SW480 (cell line): ENCODE measurements around the gene FAM124A.

ENCODE experiments used
- DNase-seq: peaks from one replicate; pipeline ENCODE4 v3.0.0-alpha.2; 2016; ENCODE audit warnings: low spot score

FAM124A gene

DNA sequence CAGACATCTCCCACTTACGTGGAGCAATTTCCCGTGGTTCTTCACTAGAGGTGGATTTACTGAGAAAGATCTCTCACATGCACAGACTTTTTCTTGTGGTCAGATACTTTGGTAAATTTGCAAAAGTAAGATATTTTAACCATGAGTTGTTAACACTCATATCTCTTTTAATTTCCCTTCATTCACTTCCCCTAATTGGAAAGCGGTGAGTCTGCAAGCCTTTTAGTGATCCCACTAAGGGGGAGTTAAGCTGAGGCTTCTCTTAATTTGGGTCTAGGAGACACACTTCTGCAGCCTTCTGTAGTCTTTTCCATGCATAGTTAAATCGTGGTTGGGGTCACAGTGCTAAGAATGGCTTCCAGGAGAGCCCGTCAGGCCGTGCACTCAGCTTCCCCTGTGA is 86.6 kb downstream of the FAM124A start:
- no peak for DNase-seq

DNA sequence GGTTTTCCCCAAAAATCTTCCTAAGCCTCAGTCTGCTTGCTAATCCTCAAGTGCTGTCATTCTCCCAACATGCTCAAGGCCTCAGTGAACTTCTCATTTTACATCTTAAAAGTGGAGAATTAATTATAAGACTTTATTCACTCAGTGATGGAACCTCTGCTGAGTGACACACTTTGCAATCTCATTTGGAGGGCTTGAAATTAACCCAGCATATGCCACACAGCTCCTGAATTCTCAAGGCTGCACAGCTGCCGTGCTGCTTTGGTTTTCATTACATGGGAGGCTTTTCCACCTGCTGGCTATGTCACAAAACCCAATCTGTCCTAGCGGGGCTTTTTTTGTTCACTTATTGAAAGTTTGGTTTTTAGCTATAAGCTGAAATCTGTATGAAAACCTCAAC is 89.0 kb downstream of the FAM124A start:
- no peak for DNase-seq

DNA sequence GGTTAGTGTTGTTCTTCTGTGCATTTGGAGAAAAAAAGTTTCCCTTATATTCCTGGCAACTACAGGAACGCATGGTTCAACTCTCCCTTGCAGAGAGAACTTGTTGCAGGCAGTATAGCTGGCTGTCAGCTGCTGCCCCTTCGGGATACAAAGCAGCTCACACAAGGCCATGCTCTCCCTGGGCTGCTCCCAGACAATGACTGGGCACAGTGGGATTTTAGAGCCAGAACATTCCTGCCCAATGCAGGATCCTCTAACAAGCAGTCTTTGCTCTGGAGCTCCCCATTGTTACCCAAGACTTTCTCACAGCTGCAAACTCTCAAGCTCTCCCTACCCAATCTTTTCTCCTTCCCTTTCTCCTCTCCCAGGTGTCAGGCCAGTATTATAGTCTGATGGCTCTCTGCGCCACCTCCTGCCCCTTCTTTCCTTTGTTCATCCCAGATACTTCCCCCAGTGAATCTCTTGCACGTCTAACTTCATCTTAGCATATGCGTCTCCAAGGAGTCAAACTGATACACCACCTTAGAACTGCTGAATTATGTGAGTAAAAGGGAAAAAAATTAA is 89.8 kb downstream of the FAM124A start:
- DNase-seq, result no peak

DNA sequence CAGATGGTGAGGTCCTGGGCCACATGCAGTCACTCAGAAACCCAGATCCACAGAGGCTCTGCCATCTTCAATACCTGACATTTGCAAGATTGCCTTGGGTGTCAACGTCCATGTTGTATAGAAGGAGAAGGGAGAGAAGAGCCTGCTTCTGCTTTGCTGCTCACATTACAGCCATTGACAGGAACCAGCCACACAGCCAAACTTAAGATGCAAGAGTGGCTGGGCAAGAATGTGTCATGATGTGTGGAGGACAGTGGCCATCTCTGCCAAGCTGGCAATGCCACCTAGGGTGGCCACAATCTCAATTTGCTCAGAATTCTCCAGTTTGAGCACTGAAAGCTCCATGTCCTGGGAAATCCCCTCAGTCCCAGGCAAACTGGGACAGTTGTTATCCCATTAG is 91.4 kb downstream of the FAM124A start:
- DNase-seq, result no peak

DNA sequence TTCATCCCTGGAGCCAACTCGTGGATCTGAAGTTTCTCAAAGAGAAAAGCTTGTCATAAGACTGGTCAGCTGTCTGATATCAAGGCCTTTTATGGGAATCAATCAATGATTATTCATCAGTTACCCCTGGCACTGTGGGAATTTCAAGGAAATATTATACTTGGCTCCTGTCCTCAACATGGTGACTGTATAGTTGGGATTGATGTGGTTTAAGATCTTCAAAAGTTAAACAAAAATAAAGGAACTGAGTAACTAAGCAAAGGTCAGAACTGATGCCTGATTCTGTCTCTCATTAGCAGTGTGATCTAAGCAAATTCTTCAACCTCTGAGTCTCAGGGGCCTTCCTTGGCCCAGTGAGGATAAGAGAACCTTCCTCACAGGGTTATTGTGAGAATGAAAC is 95.1 kb downstream of the FAM124A start:
- no peak for DNase-seq

DNA sequence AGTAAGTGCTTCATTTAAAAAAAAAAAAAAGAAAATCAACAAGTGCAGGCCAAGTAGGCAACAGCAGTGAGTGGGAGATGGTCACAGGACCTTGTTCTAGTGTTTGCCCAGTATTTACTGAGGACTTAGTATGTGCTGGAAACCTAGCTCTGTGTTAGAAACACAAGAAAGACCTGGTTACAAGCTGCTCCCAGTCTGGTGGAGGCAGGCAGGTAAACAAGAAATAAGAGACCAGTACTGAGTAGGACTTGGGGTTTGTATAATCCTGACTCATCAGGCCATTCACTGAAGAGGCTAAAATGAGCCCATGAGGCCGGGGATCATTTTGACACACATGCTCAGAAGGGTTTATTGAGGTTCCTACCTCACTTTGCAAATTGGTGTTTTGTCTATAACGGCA is 95.8 kb downstream of the FAM124A start:
- no peak for DNase-seq

DNA sequence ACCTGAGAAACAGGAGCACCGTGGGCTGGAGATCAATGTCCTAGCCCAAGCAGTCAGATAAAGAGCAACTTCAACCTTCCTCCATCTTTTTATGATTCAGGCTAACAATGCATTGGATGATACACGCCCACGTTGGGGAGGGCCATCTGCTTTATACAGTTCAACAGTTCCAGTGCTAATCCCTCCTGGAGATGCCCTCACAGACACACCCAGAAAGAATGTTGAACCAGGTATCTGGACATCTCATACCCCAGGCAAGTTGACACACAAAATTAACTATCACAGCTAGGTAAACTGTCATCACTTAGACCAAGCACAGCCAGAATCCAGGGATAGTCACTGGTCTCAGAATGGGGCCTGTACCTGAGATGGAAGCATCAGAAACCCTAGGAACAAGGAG is 96.7 kb downstream of the FAM124A start:
- DNase-seq, result no peak

DNA sequence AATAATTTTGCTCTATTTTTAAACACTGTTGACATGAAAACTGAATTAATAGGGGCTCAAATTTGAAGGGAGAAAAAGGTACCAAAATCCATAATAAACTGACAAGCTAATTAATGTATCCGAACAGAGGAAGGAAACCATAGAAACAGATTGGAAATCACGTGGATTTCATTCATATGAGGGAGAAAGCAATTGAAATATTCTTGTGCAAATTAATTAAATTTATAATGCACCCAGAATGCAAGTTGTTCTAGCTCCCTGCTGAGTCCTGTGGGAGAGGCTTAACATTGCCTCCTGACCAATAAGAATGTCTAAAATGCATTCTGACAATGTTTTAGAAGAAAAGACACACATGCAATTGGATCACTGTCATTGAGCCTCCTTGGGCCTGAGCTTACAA is 99.6 kb downstream of the FAM124A start:
- no peak for DNase-seq

DNA sequence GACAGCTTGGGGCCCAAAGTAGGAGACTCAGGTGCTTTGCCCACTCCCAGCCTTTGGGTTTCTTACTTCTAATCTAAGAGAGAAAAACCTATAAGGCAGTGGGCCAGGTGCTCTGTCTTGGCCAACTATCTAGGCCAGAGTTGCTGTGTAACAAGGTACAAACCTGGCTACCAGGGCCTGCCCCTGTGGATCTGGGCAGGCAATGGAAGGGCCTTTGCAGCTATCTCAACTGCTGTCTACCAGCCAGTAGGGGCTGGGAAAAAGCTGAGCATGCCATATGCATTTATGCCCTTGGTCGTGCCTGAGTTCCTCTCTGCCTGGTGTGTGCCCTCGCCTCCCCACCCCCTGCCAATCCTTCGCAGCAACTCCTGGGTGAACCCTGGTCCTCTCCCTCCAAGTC is 100.6 kb downstream of the FAM124A start:
- DNase-seq, result no peak

DNA sequence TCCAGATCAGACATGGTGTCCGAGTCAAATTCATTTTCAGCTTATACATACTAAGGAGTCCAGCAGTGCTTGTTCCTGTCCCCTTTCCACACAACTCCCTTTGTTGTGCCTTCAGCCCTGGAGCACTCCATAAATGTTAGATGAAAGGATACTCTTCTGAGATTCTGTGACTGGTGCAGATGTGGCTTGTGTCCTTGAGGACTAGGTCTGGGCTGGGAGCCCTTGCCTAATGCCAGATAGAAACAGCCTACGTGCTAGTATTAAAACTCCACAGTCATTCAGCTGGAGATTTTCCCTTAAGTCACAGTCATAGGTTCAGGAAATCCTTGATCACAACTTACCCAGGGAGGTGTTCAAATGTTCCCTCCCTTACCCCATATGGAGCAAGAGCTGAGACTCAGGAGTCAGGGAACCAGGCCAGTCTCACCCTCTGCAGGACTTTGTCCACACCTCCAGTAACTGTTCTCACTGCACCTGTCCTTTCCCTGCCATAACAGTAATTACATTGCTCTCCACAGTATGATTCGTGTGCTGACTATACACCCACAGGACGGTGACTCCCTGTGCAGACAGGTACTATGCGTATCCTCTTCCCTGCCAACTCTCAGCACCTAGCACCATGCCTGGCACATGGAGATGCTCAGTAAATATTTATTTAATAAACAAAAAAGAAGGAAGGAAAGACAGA is 101.8 kb downstream of the FAM124A start:
- no peak for DNase-seq

DNA sequence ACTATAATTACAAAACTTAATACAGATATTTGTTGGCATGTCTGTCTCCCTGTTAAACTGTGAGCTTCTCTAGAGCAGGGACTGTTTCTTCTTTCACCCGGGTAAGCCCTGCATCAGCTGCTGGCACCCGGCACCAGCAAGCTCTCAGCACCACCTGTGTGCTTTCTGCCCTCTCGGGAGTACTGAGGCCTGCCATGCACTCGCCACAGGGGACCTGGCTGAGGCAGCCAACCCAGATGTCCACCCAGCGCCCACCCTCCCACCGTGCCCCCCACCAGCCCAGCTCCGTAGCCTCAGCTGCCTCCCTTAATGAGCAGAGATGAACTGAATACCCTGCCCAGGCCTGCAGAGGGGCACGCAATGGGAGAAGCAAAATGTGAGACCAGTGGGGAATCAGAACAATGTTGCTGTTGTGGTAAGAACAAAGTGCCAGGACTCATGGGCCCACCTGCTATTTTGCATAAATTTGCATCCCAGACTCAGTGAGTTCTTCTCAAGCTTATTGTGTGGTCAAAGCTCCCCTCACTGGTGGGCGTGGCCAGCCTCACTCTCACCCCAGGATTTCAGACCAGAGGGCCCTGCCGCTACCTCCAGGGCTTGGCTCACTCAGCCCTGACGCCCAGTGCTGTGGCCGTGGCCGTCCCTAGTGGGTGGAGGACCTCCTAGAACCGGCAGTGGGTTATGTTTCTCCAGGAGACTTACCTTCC is 102.7 kb downstream of the FAM124A start:
- no peak for DNase-seq

DNA sequence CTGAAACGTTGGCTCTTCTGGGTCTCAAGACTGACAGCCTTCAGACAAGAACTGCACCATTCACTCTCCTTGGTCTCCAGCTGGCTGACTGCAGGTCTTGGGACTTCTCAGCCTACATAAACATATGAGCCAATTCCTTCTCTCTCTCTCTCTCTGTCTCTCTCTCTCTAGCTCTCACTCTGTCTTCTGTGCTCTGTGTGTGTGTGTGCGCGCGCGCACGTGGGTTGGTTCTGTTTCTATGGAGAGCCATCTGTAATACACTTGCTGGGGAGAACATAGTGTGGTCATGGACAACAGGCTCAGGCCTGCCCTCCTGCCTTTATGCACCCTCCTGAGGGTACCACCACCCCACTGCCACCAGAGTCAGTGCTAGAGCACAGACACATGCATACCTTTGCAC is 103.6 kb downstream of the FAM124A start:
- DNase-seq, result no peak

DNA sequence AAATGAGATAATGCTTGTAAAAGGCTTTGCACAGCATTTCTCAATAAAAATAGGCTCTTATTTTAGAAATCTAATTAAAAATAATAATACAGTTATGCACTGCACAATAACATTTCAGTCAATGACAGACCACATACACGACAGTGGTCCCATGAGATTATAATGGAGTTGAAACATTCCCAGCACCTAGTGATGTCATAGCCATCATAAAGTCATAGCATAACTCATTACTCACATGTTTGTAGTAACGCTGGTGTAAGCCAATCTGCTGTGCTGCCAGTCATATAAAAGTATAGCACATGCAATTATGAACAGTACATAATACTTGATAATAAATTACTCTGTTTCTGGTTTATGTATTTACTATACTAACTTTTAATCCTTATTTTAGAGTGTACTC is 104.6 kb downstream of the FAM124A start:
- DNase-seq, result no peak

DNA sequence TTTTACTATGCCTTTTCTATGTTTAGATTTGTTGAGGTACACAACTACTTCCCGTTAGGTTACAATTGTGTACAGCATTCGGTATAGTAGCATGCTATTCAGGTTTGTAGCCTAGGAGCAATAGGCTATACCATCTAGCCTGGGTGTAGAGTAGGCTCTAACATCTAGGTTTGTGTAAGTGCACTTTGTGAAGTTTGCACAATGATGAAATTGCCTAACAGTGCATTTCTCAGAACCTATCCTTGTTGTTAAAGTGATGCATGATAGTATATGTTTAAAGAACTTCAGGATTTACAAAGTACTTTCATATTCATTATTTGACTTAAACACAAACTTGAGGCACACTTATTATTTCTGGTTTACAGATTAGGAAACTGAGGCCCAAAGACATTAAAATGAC is 105.8 kb downstream of the FAM124A start:
- DNase-seq, result no peak

DNA sequence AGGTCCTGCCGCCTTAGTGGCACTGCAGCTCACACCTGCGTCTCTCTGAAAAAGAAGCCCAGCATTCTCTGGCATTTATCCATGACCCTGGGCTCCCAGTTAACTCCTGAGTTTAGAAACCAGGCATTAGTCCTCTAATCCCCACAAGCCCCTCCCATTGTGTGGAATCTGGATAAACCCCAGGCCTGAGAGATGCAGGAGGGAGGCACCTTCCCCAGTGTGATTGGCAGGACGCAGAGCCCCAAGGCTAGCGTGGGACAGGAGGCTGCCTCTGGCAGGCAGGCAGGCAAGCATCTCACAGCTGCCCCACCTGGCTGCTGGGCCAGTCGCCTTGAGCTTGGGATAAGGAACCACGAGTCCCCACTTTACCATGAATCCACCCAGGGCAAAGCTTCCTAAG is 106.3 kb downstream of the FAM124A start:
- no peak for DNase-seq

DNA sequence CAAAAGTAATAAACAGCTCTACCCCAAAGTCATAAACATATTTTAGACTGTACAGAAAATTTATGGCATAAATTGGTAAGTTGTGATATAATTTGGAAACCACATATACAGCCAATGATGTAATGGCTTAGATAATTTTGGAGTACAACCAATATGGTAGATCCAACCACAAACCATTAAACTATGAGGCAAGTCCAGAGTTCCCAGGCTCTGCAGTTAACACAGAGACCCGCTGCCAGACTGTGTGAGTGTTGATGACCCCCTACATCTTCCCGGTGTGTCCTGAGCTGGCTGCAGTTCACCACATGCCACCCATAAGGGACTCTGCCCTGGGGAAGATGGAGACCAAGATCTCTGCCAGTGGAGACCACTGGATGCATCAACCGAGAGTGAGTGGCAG is 107.4 kb downstream of the FAM124A start:
- DNase-seq, result no peak

DNA sequence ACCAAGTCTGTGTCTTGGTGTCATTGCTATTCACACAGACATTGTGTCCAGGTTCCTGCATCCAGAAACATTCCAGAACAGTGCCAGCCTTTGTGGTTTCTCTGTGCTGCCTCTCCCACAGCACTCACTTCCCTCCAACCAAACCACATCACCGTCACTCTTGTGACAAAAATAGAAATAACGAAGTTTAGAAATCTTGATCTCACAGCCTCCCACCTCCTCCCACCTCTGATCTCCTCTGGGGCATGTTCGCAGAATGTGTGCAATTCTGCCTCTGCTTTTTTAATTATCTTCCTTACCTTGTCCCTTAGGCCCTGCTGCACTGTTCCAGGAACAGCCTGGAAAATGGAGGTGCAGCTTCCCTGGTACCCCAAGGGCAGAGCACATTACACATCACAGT is 108.6 kb downstream of the FAM124A start:
- peak; percentile 25 for DNase-seq

DNA sequence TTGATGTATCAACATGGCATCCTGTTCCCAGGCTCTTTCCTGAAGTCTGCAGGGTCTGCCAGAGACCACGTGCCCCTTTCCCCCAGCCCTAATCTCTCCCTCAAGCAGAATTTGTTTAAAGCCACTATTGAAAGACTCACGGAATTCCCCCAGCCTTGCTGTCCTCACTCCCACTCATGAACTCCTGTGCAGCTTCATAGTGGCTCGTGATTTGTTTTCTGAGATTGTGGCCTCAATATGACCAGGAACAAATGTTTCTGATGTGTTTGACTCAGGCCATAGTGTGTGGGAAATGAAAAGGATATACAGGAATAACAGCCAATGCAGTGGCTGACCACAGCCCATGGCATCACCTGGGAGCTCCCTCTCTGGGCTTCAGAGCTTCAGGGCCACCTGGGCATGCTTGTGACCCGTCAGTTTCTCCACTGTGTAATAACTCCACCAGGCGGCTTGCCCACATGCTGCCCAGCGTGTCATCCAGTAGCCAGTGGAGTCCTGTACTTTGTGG is 109.2 kb downstream of the FAM124A start:
- DNase-seq, result no peak

DNA sequence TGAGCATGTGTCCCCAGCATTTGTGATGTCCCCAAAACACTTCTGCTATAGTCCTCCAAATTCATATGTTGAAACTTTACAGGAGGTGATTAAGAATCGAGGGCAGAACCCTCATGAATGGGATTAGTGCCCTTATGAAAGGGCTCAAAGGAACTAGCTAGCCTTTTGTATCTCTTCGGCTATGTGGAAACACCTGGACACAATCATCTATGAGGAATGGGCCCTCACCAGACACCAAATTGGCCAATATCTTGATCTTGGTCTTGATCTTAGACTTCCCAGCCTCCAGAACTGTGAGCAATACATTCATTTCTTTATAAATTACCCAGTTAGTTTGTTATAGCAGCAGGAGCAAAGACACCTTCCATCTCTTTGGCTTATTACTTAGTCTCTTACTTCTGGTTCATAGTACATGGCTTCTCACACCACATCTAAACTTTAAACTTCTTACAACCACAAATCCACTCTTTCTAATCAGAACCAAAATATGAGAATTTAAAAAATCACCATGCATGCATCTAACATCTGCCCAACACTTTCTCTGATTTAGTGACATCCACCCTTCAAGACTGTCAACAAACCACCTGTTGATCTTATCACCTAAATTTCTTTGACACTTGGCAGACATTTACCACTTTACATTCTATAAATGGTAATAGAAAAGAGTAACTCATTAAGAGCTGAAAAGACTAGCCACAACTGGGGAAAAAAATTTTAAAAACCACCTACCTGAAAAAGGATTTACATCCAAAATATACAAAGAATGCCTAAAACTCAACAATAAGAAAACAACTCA is 110.6 kb downstream of the FAM124A start:
- no peak for DNase-seq

DNA sequence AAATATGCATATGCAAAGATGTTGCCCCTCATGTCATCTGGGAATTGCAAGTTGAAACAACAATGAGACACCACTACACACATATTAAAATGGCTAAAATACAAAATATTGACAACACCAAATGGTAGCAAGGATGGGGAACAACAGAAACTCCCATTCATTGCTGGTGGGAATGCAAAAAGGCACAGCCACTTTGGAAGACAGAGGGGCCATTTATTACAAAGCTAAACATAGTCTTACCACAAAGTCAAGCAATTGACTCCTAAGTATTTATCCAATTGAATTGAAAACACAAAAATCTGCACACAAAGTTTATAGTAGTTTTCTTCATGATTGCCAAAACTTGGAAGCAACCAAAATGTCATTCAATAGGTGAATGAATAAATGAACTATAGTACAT is 111.2 kb downstream of the FAM124A start:
- DNase-seq, result no peak

DNA sequence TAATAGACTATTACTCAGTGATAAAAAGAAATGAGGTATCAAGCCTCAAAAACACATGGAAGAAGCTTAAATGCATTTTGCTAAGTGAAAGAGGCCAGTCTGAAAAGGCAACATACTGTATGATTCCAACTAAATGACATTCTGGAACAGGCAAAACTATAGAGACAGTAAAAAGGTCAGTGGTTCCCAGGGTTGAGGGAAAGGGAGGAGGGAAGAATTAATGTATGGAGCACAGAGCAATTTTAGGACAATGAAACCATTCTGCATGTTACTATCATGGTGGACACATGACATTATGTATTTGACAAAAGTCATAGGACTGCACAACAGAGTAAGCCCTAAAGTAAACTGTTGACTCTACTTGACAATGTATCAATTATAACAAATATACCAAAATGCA is 111.6 kb downstream of the FAM124A start:
- no peak for DNase-seq
